B cell (primary cell): Measurements from ENCODE around the gene CCR2. TPM values are rescaled to one million over a fixed set of nuclear protein-coding genes. Genes with fewer than 3 reads are reported as not detected.

Experiments
- ATAC-seq: fragments of 200-7000 bp; cut with Tn5 transposase; one replicate; pipeline ENCODE4 v1.10.0; 2021; ENCODE audit warnings: low read depth, mild to moderate bottlenecking, moderate number of reproducible peaks, moderate library complexity
- CTCF ChIA-PET: fragments of 350-600 bp; sonication (Branson Sonifier 250); formaldehyde crosslinking; loops from one replicate; lab custom pipeline; 2021; ENCODE audit warnings: antibody characterized with exemption, inconsistent platforms; lab: Charles Lee
- POLR2A ChIA-PET: fragments of 350-600 bp; sonication (Branson Sonifier 250); formaldehyde crosslinking; loops from one replicate; lab custom pipeline; 2021; ENCODE audit warnings: antibody characterized with exemption; lab: Charles Lee
- DNase-seq: peaks from one replicate; pipeline ENCODE4 v3.0.0; 2013
- H2AFZ ChIP-seq: 2 replicates; pipeline ENCODE4 v1.6.1; 2012; ENCODE audit warnings: mild to moderate bottlenecking, low read depth, low read length; ENCODE audit not compliant: insufficient read depth, poor library complexity, severe bottlenecking
- H3K27ac ChIP-seq, 2 donors: 1 replicate in 1 of 2; 2 replicates in 1 of 2; pipeline ENCODE4 v1.5.1; 2012 to 2013; ENCODE audit warnings: low read length in 2 of 2, mild to moderate bottlenecking in 2 of 2, moderate library complexity in 1 of 2
- H3K27me3 ChIP-seq, 4 experiments: fragments of 200-600 bp in 1 of 4; sonication (generic) in 1 of 4; replicated peaks in 1 of 4; 1 replicate in 2 of 4; 2 replicates in 2 of 4; pipeline versions ENCODE4 v1.6.1 to v1.7.0; 2013 to 2016; ENCODE audit warnings: low read length in 3 of 4, mild to moderate bottlenecking in 2 of 4, mixed read lengths in 1 of 4, moderate library complexity in 1 of 4; ENCODE audit not compliant: insufficient read depth in 4 of 4, control insufficient read depth in 3 of 4; ENCODE audit errors: control extremely low read depth in 1 of 4
- H3K36me3 ChIP-seq, 2 experiments: replicated peaks in 1 of 2; 1 replicate in 1 of 2; 2 replicates in 1 of 2; pipeline versions ENCODE4 v1.6.1 to v1.7.1; 2013; ENCODE audit warnings: low read length in 1 of 2; ENCODE audit not compliant: insufficient read depth in 2 of 2, control insufficient read depth in 1 of 2; ENCODE audit errors: control extremely low read depth in 1 of 2, extremely low read depth in 1 of 2
- H3K4me1 ChIP-seq, 2 donors: fragments of 200-600 bp in 1 of 2; sonication (generic) in 1 of 2; 1 replicate in 1 of 2; 2 replicates in 1 of 2; pipeline versions ENCODE4 v1.5.1 to v1.6.1; 2013 to 2017; ENCODE audit warnings: low read length in 2 of 2; ENCODE audit not compliant: control insufficient read depth in 2 of 2, insufficient read depth in 2 of 2
- H3K4me2 ChIP-seq: replicated peaks from 2 replicates; pipeline ENCODE3; 2012; ENCODE audit warnings: mild to moderate bottlenecking, low read depth, low read length; ENCODE audit not compliant: poor library complexity, severe bottlenecking
- H3K4me3 ChIP-seq, 5 experiments: fragments of 200-600 bp in 1 of 5; sonication (generic) in 1 of 5; 1 replicate in 3 of 5; 2 replicates in 2 of 5; pipeline versions ENCODE4 v1.5.1 to v1.7.0; 2011 to 2016; ENCODE audit warnings: low read length in 4 of 5, mild to moderate bottlenecking in 4 of 5, low read depth in 2 of 5, control low read depth in 1 of 5, moderate library complexity in 1 of 5; ENCODE audit not compliant: insufficient read depth in 1 of 5; ENCODE audit errors: control extremely low read depth in 1 of 5, extremely low read depth in 1 of 5
- H3K79me2 ChIP-seq: fragments of 200-600 bp; sonication (generic); one replicate; pipeline ENCODE4 v1.6.0; 2016; ENCODE audit warnings: low read length; ENCODE audit not compliant: control insufficient read depth, insufficient read depth
- H3K9ac ChIP-seq: fragments of 200-600 bp; sonication (generic); 2 replicates; pipeline ENCODE4 v1.6.1; 2017; ENCODE audit warnings: mild to moderate bottlenecking, low read length, moderate library complexity
- H3K9me3 ChIP-seq, 3 donors: one replicate each; pipeline versions ENCODE4 v1.6.1 to v1.7.1; 2013; ENCODE audit warnings: low read length in 2 of 3; ENCODE audit not compliant: control insufficient read depth in 2 of 3, insufficient read depth in 1 of 3; ENCODE audit errors: control extremely low read depth in 1 of 3
- H4K20me1 ChIP-seq: 2 replicates; pipeline ENCODE4 v1.6.0; 2012; ENCODE audit warnings: mild to moderate bottlenecking, low read length; ENCODE audit not compliant: insufficient read depth, control insufficient read depth, poor library complexity, severe bottlenecking
- H3K27ac Mint-ChIP-seq: one replicate; pipeline ENCODE4 v1.8.0; 2021; ENCODE audit warnings: mixed read lengths
- H3K27me3 Mint-ChIP-seq: one replicate; pipeline ENCODE4 v1.8.0; 2021; ENCODE audit warnings: mixed read lengths
- H3K4me1 Mint-ChIP-seq: one replicate; pipeline ENCODE4 v1.8.0; 2021; ENCODE audit warnings: mixed read lengths
- H3K4me3 Mint-ChIP-seq: one replicate; pipeline ENCODE4 v1.8.0; 2021; ENCODE audit warnings: mixed read lengths
- H3K9me3 Mint-ChIP-seq: one replicate; pipeline ENCODE4 v1.8.0; 2022; ENCODE audit warnings: mixed read lengths; ENCODE audit not compliant: insufficient read depth
- EZH2 ChIP-seq: IDR thresholded peaks from 2 replicates; pipeline ENCODE4 v1.6.1; 2012; ENCODE audit warnings: borderline replicate concordance, low read depth, mild to moderate bottlenecking, moderate library complexity, low read length; ENCODE audit not compliant: insufficient read depth, poor library complexity, severe bottlenecking
- WGBS: methylation state at CpG from one replicate; pipeline ENCODE4 v1.1.5; 2013; ENCODE audit warnings: missing lambda C conversion rate; ENCODE audit not compliant: insufficient coverage; 5-methylcytosine and 5-hydroxymethylcytosine counted together
- intact Hi-C: fragments of 100-400 bp; cut with micrococcal nuclease; formaldehyde crosslinking; loops from one replicate; pipeline ENCODE4 v1.10.0; 2022
- polyA plus RNA-seq: library from polyadenylated mRNA; depleted of rRNA; stranded (reverse); fragments of >200 nt; gene quantifications from 2 replicates; pipeline ENCODE4 v1.2.3, GENCODE V29; 2012
- total RNA-seq, 2 donors: library from RNA; stranded (reverse); fragments of 120-200 nt in 1 of 2; gene quantifications; 1 replicate in 1 of 2; 2 replicates in 1 of 2; pipeline versions ENCODE4 v1.2.3 to v1.2.4, GENCODE V29; 2013 to 2022
- TF ChIP-seq, protein P1 (sequence below): fragments of 200-600 bp; IDR thresholded peaks from one replicate; pipeline ENCODE4 v1.8.0; 2022; ENCODE audit warnings: antibody characterized with exemption, mild to moderate bottlenecking

CCR2 gene
- total and polyA plus RNA-seq, 2 donors (not counting 1 experiment from before 2014, with no cell fraction given) = 0.34 to 0.82 TPM

DNA sequence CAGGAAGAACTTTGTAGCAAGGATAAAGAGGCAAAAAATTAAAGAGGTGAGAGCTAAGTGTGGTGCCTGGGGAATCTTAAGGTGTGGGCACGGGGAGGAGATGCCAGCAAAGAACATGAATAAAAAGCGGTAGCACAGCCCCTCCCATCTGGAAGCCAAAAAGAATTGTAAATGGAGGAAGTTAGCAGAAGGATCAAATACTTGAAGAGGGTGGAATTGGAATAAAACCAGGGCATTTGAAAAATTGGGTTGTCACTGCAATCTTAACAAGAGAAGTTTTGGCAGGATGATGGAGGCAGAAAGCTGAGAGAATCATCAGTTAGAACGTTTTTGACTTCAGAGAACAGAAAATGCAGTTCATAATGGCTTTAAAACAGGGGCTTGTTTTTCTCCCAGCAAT lies 2.4 kb downstream of the CCR2 start:
- no peak overlapping the region for H3K4me2 ChIP-seq
- H3K4me3 ChIP-seq = no peak overlapping the region
- 93% methylated on average over 3 of the region's 3 CpGs for WGBS

DNA sequence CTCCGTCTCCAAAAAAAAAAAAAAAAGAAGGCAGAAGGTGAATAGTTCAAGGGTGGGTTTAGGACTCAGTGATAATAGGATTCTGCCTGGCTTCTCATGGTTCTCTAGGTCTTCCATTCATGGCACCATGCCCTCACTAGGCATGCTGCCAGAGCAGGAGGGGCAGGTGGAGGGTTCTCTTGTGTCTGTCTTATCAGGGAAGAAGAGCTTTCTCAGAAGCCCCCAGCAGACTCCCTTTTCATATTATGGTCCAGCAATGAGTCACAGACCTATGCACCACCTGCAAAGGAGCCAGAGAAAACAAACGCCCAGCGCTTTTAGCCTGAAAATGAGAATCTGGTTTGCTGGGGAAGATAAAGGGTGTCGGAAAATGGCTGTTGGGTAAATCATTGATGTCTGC lies 3.0 kb downstream of the CCR2 start:
- no peaks in the 10 kb centered on the region for H3K9me3 Mint-ChIP-seq

More for the DNA sequence above, 2.4 kb downstream of the CCR2 start:
- ATAC-seq (no peak), DNase-seq (no peak)
- POLR2A ChIA-PET = no interaction called here
- peaks cover 71% of the 10 kb centered on the region for H3K4me1 Mint-ChIP-seq
- no peaks in the 10 kb centered on the region for H3K27me3 ChIP-seq
- H3K36me3 ChIP-seq = no peaks in the 10 kb centered on the region
- no peak overlapping the region for H3K9ac ChIP-seq
- no peaks in the 10 kb centered on the region for H3K79me2 ChIP-seq
- no peak overlapping the region for H3K27ac Mint-ChIP-seq
- no peaks in the 10 kb centered on the region for H4K20me1 ChIP-seq
- TF ChIP-seq EZH2 = no peak
- TF ChIP-seq, protein P1, sequence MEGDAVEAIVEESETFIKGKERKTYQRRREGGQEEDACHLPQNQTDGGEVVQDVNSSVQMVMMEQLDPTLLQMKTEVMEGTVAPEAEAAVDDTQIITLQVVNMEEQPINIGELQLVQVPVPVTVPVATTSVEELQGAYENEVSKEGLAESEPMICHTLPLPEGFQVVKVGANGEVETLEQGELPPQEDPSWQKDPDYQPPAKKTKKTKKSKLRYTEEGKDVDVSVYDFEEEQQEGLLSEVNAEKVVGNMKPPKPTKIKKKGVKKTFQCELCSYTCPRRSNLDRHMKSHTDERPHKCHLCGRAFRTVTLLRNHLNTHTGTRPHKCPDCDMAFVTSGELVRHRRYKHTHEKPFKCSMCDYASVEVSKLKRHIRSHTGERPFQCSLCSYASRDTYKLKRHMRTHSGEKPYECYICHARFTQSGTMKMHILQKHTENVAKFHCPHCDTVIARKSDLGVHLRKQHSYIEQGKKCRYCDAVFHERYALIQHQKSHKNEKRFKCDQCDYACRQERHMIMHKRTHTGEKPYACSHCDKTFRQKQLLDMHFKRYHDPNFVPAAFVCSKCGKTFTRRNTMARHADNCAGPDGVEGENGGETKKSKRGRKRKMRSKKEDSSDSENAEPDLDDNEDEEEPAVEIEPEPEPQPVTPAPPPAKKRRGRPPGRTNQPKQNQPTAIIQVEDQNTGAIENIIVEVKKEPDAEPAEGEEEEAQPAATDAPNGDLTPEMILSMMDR = no peak
- no peaks in the 10 kb centered on the region for H3K9me3 ChIP-seq
- CTCF ChIA-PET = no interaction called here
- H3K4me3 Mint-ChIP-seq = no peak overlapping the region
- H2AFZ ChIP-seq = no peak overlapping the region
- intact Hi-C loops = no loop called here
- H3K27ac ChIP-seq = no peak overlapping the region
- no peaks in the 10 kb centered on the region for H3K27me3 Mint-ChIP-seq
- H3K4me1 ChIP-seq = peaks cover 32 to 57% of the 10 kb centered on the region in 2 donors
- H3K9me3 Mint-ChIP-seq = no peaks in the 10 kb centered on the region

More for the DNA sequence above, 3.0 kb downstream of the CCR2 start:
- Mint-ChIP-seq H3K27me3 (no peaks in the 10 kb centered on the region), H3K4me1 (peaks cover 72% of the 10 kb centered on the region), H3K27ac (no peak overlapping the region), H3K4me3 (no peak overlapping the region)
- H3K4me1 ChIP-seq = peaks cover 36 to 57% of the 10 kb centered on the region in 2 donors
- H3K9ac ChIP-seq = no peak overlapping the region
- H3K27ac ChIP-seq = no peak overlapping the region
- H3K27me3 ChIP-seq = no peaks in the 10 kb centered on the region
- ATAC-seq = no peak
- TF ChIP-seq EZH2 = no peak
- TF ChIP-seq, protein P1 = no peak
- no peak overlapping the region for H3K4me2 ChIP-seq
- no peaks in the 10 kb centered on the region for H4K20me1 ChIP-seq
- H3K79me2 ChIP-seq = no peaks in the 10 kb centered on the region
- no peak for DNase-seq
- WGBS = 92% methylated on average over 4 of the region's 4 CpGs
- H3K36me3 ChIP-seq = no peaks in the 10 kb centered on the region
- intact Hi-C loops = no loop called here
- H2AFZ ChIP-seq = no peak overlapping the region
- ChIA-PET POLR2A (no interaction called here), CTCF (no interaction called here)
- no peak overlapping the region for H3K4me3 ChIP-seq
- no peaks in the 10 kb centered on the region for H3K9me3 ChIP-seq
